Measurements from ENCODE around the gene SVBP.

GRCh38 chr1:42788021-42788420 lies 29.2 kb downstream of the SVBP start:
- no peak for TF ChIP-seq CTCF (conservative IDR thresholded peaks at IDR 0.05)
- no peak for TF ChIP-seq EZH2 (IDR thresholded peaks at IDR 0.05; ENCODE audit: low read depth)

Measured in PC-9 (cell line).